ENCODE results near the gene S100A12.

DNA sequence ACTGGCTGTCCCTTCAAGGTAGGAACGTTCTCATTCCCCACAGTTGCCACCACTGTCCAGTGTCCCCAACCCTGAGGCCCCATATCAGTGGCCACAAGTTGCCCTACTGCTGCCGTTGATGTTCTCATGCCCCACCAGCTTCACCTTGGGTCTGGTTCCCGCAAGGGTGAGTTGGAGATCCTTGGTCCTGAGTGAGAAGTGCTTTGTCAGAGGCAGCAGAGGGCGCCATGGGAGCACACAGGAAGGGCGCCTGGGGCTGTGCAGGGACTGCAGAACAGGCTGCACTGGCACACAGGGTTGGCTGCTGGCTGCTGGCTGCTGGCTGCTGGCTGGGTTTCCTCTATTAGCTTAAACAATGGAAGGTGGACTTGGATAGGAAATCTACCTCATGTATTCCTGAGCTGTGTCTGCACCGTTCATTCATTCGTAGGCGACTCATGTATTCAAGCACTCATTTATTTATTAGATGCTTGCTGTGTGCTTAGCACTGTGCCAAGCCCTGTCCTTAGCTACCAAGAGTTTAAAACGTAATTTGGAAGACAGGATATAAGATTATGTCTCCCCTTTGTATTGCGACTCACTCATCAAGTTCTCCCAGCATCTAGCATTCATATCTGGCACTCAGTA is 19.9 kb downstream of the S100A12 start:
- TF ChIP-seq CTCF (IDR thresholded peaks at IDR 0.05) (no peak), POLR2A (IDR thresholded peaks at IDR 0.05) (no peak)
